ENCODE measurements around the gene CMSS1.

CMSS1 gene

DNA sequence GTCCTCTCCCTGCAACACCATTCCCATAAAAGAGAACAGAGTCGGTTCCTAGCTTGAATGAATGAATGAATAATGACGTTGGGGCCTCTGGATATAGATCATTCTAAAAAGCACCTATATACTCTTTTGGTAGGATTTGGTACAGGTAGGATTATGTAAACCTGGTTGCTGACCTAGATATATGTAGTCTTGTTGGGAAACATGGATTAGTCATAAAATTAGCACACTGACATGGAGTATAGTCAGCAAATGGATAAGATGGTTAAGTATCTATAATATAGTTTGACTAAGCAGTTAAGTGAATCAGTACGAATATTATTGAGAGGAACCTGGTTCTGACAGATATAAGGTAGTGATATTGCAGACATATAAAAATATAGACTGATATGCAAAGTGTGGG, 154.1 kb downstream of the CMSS1 start:
- H3K4me1 ChIP-seq (ENCODE audit: control insufficient read depth, insufficient read depth, low read length) = peaks cover 9% of the 10 kb centered on the region
- H3K9ac ChIP-seq (ENCODE audit: low read length in 2 of 2) = no peak overlapping the region
- H3K9me3 ChIP-seq (ENCODE audit: control insufficient read depth in 2 of 2, low read length in 2 of 2) = no peaks in the 10 kb centered on the region
- H3K27ac ChIP-seq (ENCODE audit: low read length) = no peak overlapping the region
- H3K36me3 ChIP-seq (ENCODE audit: control insufficient read depth in 2 of 2, insufficient read depth in 2 of 2, low read length in 2 of 2) = no peaks in the 10 kb centered on the region
- no peak overlapping the region for H3K4me3 ChIP-seq (ENCODE audit: low read length in 2 of 2)
- H3K27me3 ChIP-seq (ENCODE audit: control insufficient read depth in 1 of 2, insufficient read depth in 2 of 2, low read length in 2 of 2) = no peaks in the 10 kb centered on the region

GRCh38 chr3:99972380-99973104, 154.9 kb downstream of the CMSS1 start:
- Histone ChIP-seq H3K27ac (ENCODE audit: low read length) (peak overlapping the region; percentile 31), H3K4me3 (ENCODE audit: low read length in 2 of 2) (no peak overlapping the region), H3K9ac (ENCODE audit: low read length in 2 of 2) (no peak overlapping the region), H3K9me3 (ENCODE audit: control insufficient read depth in 2 of 2, low read length in 2 of 2) (no peaks in the 10 kb centered on the region), H3K4me1 (ENCODE audit: control insufficient read depth, insufficient read depth, low read length) (peaks cover 4% of the 10 kb centered on the region), H3K36me3 (ENCODE audit: control insufficient read depth in 2 of 2, insufficient read depth in 2 of 2, low read length in 2 of 2) (no peaks in the 10 kb centered on the region), H3K27me3 (ENCODE audit: control insufficient read depth in 1 of 2, insufficient read depth in 2 of 2, low read length in 2 of 2) (no peaks in the 10 kb centered on the region)

DNA sequence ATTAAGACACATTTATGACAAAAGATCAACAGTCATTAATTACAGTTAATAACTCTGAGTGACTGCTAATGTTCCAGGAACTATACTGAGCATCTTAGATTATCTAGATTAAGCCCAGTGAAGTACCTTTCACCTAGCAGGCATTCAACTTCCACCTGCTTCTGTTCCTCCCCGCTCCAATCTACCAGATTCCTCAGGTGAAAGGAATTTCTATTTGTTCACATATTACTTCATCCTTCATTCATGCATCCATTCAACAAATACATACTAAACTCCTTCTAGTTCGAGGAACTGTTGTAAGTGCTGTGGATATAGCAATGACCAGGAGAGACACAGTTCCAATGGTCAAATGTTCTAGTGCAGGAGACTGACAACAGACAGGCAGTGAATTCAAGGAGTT, 157.3 kb downstream of the CMSS1 start:
- Histone ChIP-seq H3K4me1 (ENCODE audit: control insufficient read depth, insufficient read depth, low read length) (peaks cover 4% of the 10 kb centered on the region), H3K27me3 (ENCODE audit: control insufficient read depth in 1 of 2, insufficient read depth in 2 of 2, low read length in 2 of 2) (no peaks in the 10 kb centered on the region), H3K4me3 (ENCODE audit: low read length in 2 of 2) (no peak overlapping the region), H3K27ac (ENCODE audit: low read length) (no peak overlapping the region), H3K9me3 (ENCODE audit: control insufficient read depth in 2 of 2, low read length in 2 of 2) (no peaks in the 10 kb centered on the region), H3K36me3 (ENCODE audit: control insufficient read depth in 2 of 2, insufficient read depth in 2 of 2, low read length in 2 of 2) (no peaks in the 10 kb centered on the region), H3K9ac (ENCODE audit: low read length in 2 of 2) (no peak overlapping the region)

DNA sequence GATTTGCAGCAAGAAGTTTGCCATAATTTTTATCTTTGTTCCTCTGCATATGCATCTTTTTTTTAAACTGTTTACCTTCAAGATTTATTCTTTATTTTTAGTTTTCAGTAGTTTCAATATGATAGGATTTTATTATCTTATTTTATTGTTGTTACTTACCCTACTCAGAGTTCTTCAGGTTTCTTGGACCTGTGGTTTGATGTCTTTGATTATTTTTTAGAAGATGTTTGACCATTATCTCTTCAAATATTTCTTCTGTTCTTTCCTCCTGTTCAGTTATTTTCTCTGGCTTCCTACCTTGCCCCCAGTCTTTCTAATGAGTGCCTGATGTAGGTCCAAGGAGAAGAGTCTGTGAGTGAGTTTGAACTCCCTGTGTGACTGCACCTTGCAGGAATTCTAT, 158.9 kb downstream of the CMSS1 start:
- Histone ChIP-seq H3K4me1 (ENCODE audit: control insufficient read depth, insufficient read depth, low read length) (peaks cover 4% of the 10 kb centered on the region), H3K9me3 (ENCODE audit: control insufficient read depth in 2 of 2, low read length in 2 of 2) (no peaks in the 10 kb centered on the region), H3K9ac (ENCODE audit: low read length in 2 of 2) (no peak overlapping the region), H3K4me3 (ENCODE audit: low read length in 2 of 2) (no peak overlapping the region), H3K27me3 (ENCODE audit: control insufficient read depth in 1 of 2, insufficient read depth in 2 of 2, low read length in 2 of 2) (no peaks in the 10 kb centered on the region), H3K27ac (ENCODE audit: low read length) (no peak overlapping the region), H3K36me3 (ENCODE audit: control insufficient read depth in 2 of 2, insufficient read depth in 2 of 2, low read length in 2 of 2) (no peaks in the 10 kb centered on the region)

DNA sequence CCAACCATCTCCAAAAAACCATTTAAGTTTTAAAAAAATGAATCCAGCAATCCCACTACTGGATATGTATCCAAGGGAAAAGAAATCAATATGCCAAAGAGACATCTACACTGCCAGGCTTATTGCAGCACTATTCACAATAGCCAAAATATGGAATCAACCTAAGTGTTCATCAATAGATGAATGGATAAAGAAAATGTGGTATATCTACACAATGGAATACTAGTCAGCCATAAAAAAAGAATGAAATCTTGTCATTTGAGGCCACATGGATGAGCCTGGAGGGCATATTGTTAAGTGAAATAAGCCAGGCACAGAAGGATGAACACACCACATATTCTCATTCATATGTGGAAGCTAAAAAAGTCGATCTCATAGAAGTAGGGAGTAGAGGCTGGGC, 160.6 kb downstream of the CMSS1 start:
- Histone ChIP-seq H3K4me1 (ENCODE audit: control insufficient read depth, insufficient read depth, low read length) (no peaks in the 10 kb centered on the region), H3K27me3 (ENCODE audit: control insufficient read depth in 1 of 2, insufficient read depth in 2 of 2, low read length in 2 of 2) (no peaks in the 10 kb centered on the region), H3K9me3 (ENCODE audit: control insufficient read depth in 2 of 2, low read length in 2 of 2) (no peaks in the 10 kb centered on the region), H3K9ac (ENCODE audit: low read length in 2 of 2) (no peak overlapping the region), H3K4me3 (ENCODE audit: low read length in 2 of 2) (no peak overlapping the region), H3K36me3 (ENCODE audit: control insufficient read depth in 2 of 2, insufficient read depth in 2 of 2, low read length in 2 of 2) (no peaks in the 10 kb centered on the region), H3K27ac (ENCODE audit: low read length) (no peak overlapping the region)

- H3K27me3 ChIP-seq (ENCODE audit: control insufficient read depth in 1 of 2, insufficient read depth in 2 of 2, low read length in 2 of 2) = no peaks in the 10 kb centered on the region
- H3K36me3 ChIP-seq (ENCODE audit: control insufficient read depth in 2 of 2, insufficient read depth in 2 of 2, low read length in 2 of 2) = no peaks in the 10 kb centered on the region
- no peak overlapping the region for H3K4me3 ChIP-seq (ENCODE audit: low read length in 2 of 2)
- no peaks in the 10 kb centered on the region for H3K4me1 ChIP-seq (ENCODE audit: control insufficient read depth, insufficient read depth, low read length)
- H3K9me3 ChIP-seq (ENCODE audit: control insufficient read depth in 2 of 2, low read length in 2 of 2) = no peaks in the 10 kb centered on the region
- no peak overlapping the region for H3K9ac ChIP-seq (ENCODE audit: low read length in 2 of 2)
- H3K27ac ChIP-seq (ENCODE audit: low read length) = no peak overlapping the region
Observed at GRCh38 chr3:99980606-99981005, 162.9 kb downstream of the CMSS1 start.

DNA sequence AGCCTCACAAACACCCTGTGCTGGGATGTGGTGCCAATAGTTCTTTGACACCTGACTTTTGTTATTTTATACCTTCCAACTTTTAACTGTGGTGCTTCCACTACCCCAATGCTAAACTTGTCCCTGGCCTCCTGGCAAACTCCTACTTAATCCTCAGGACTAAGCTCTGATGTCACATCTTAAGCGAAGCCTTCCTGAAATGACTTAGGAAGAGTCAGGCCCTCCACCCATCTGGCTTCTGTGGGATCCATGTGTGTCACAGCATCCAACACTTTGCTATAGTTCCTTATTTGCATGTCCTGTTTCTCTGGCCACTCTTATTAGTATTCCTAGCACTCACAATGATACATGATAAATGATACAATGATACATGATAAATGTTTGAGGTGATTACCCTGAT, 163.5 kb downstream of the CMSS1 start:
- H3K27me3 ChIP-seq (ENCODE audit: control insufficient read depth in 1 of 2, insufficient read depth in 2 of 2, low read length in 2 of 2) = no peaks in the 10 kb centered on the region
- no peaks in the 10 kb centered on the region for H3K9me3 ChIP-seq (ENCODE audit: control insufficient read depth in 2 of 2, low read length in 2 of 2)
- no peak overlapping the region for H3K4me3 ChIP-seq (ENCODE audit: low read length in 2 of 2)
- no peak overlapping the region for H3K27ac ChIP-seq (ENCODE audit: low read length)
- H3K4me1 ChIP-seq (ENCODE audit: control insufficient read depth, insufficient read depth, low read length) = no peaks in the 10 kb centered on the region
- H3K36me3 ChIP-seq (ENCODE audit: control insufficient read depth in 2 of 2, insufficient read depth in 2 of 2, low read length in 2 of 2) = no peaks in the 10 kb centered on the region
- H3K9ac ChIP-seq (ENCODE audit: low read length in 2 of 2) = no peak overlapping the region

DNA sequence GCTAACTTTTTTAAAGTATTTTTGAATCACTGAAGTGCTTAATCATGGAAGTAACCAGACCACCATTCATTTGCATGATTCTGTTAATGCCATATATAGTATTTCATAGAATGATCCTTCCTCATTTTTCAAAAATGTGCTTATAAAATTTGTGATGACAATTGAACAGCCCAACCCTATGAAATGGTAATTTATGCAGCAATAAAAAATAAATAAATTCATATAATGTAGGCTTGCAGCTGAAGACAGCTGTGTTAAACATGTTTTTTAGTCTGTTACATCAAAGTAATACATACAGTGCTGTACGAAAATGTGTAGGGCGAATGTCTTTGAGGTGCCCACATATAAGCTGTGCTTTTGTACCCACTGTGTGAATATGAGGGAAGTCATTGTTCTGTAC, 165.0 kb downstream of the CMSS1 start:
- Histone ChIP-seq H3K9me3 (ENCODE audit: control insufficient read depth in 2 of 2, low read length in 2 of 2) (no peaks in the 10 kb centered on the region), H3K4me3 (ENCODE audit: low read length in 2 of 2) (no peak overlapping the region), H3K27me3 (ENCODE audit: control insufficient read depth in 1 of 2, insufficient read depth in 2 of 2, low read length in 2 of 2) (no peaks in the 10 kb centered on the region), H3K27ac (ENCODE audit: low read length) (no peak overlapping the region), H3K36me3 (ENCODE audit: control insufficient read depth in 2 of 2, insufficient read depth in 2 of 2, low read length in 2 of 2) (no peaks in the 10 kb centered on the region), H3K9ac (ENCODE audit: low read length in 2 of 2) (no peak overlapping the region), H3K4me1 (ENCODE audit: control insufficient read depth, insufficient read depth, low read length) (no peaks in the 10 kb centered on the region)

DNA sequence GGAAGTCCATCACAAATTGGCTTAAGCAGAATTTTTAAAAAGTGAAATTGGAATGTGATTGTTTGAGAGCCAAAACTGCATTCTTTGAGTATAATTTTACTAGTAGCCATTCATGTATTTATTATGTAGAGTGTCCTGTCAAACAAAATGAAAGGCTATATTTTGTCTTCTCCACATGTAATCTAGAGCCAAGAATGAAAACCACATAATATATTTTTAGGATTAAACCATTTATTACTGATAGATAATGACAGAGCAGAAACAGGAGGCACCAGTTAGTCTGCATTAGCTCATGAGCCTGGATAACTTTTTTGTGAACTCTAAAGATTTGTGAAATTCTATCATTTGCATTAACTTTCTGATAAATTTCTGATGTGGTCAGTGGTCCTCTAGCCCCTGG, 166.5 kb downstream of the CMSS1 start:
- Histone ChIP-seq H3K9me3 (ENCODE audit: control insufficient read depth in 2 of 2, low read length in 2 of 2) (no peaks in the 10 kb centered on the region), H3K27me3 (ENCODE audit: control insufficient read depth in 1 of 2, insufficient read depth in 2 of 2, low read length in 2 of 2) (no peaks in the 10 kb centered on the region), H3K36me3 (ENCODE audit: control insufficient read depth in 2 of 2, insufficient read depth in 2 of 2, low read length in 2 of 2) (no peaks in the 10 kb centered on the region), H3K4me3 (ENCODE audit: low read length in 2 of 2) (no peak overlapping the region), H3K4me1 (ENCODE audit: control insufficient read depth, insufficient read depth, low read length) (no peaks in the 10 kb centered on the region), H3K9ac (ENCODE audit: low read length in 2 of 2) (peak overlapping the region in 1 of 2 donors; percentile 20), H3K27ac (ENCODE audit: low read length) (no peak overlapping the region)

GRCh38 chr3:99984668-99985067, 167.0 kb downstream of the CMSS1 start:
- no peaks in the 10 kb centered on the region for H3K36me3 ChIP-seq (ENCODE audit: control insufficient read depth in 2 of 2, insufficient read depth in 2 of 2, low read length in 2 of 2)
- no peak overlapping the region for H3K4me3 ChIP-seq (ENCODE audit: low read length in 2 of 2)
- no peaks in the 10 kb centered on the region for H3K9me3 ChIP-seq (ENCODE audit: control insufficient read depth in 2 of 2, low read length in 2 of 2)
- H3K4me1 ChIP-seq (ENCODE audit: control insufficient read depth, insufficient read depth, low read length) = no peaks in the 10 kb centered on the region
- H3K9ac ChIP-seq (ENCODE audit: low read length in 2 of 2) = no peak overlapping the region
- H3K27ac ChIP-seq (ENCODE audit: low read length) = no peak overlapping the region
- H3K27me3 ChIP-seq (ENCODE audit: control insufficient read depth in 1 of 2, insufficient read depth in 2 of 2, low read length in 2 of 2) = no peaks in the 10 kb centered on the region

DNA sequence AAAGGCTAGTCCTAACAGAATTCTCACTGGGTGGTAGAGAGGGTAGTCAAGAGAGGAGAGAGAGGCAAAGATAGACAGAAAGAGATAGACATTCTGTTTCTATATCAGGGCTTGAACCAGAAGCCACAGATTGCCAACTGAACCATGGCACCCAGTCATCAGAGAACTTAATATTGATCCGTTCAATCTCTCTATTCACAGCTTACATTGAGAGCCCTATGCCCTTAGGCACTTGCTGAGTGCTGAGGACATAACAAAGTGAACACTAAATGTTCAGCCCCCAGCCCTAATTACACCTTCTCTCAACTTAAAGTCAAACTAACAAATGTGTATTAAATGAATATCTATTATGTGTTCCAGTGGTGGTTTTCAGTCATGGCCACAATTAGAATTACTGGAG, 172.5 kb downstream of the CMSS1 start:
- H3K4me1 ChIP-seq (ENCODE audit: control insufficient read depth, insufficient read depth, low read length) = no peaks in the 10 kb centered on the region
- no peak overlapping the region for H3K27ac ChIP-seq (ENCODE audit: low read length)
- no peaks in the 10 kb centered on the region for H3K36me3 ChIP-seq (ENCODE audit: control insufficient read depth in 2 of 2, insufficient read depth in 2 of 2, low read length in 2 of 2)

More for the DNA sequence above, 172.5 kb downstream of the CMSS1 start:
- Histone ChIP-seq H3K4me3 (ENCODE audit: low read length in 2 of 2) (no peak overlapping the region), H3K9me3 (ENCODE audit: control insufficient read depth in 2 of 2, low read length in 2 of 2) (no peaks in the 10 kb centered on the region), H3K27me3 (ENCODE audit: control insufficient read depth in 1 of 2, insufficient read depth in 2 of 2, low read length in 2 of 2) (no peaks in the 10 kb centered on the region), H3K9ac (ENCODE audit: low read length in 2 of 2) (no peak overlapping the region)
